ENCODE results near the gene KANSL1L. TPM values are rescaled to one million over a fixed set of nuclear protein-coding genes. Genes with fewer than 3 reads are reported as not detected.

KANSL1L gene
- total and polyA plus RNA-seq, 8 donors = 2.6 to 128 (median 19.6) TPM

GRCh38 chr2:209988010-209988409 lies 183.2 kb downstream of the KANSL1L start:
- intact Hi-C loops (cut with DNase I; ENCODE audit: low total_unique reads) = no loop called here
- no peaks in the 10 kb centered on the region for H3K9me3 ChIP-seq

GRCh38 chr2:209986415-209986814 lies 184.8 kb downstream of the KANSL1L start:
- Histone ChIP-seq H3K27me3 (no peaks in the 10 kb centered on the region), H3K4me3 (no peak overlapping the region), H3K4me1 (no peaks in the 10 kb centered on the region), H3K9me3 (no peaks in the 10 kb centered on the region), H3K27ac (no peak overlapping the region), H3K36me3 (no peaks in the 10 kb centered on the region)
- 74 to 98% (median 89%) methylated on average over 2 of the region's 2 CpGs for WGBS, 5 donors
- intact Hi-C loops (cut with DNase I; ENCODE audit: low total_unique reads) = no loop called here
- no peak for DNase-seq
- TF ChIP-seq POLR2AphosphoS5 (IDR thresholded peaks at IDR 0.05) (no peak), POLR2A (IDR thresholded peaks at IDR 0.05) (no peak), EP300 (IDR thresholded peaks at IDR 0.05) (no peak), CTCF (IDR thresholded peaks at IDR 0.05) (no peak)

More at GRCh38 chr2:209988010-209988409, 183.2 kb downstream of the KANSL1L start:
- H3K4me3 ChIP-seq = no peak overlapping the region
- no peak for DNase-seq
- no peaks in the 10 kb centered on the region for H3K27me3 ChIP-seq
- H3K36me3 ChIP-seq = no peaks in the 10 kb centered on the region
- no peak overlapping the region for H3K27ac ChIP-seq
- no peak for TF ChIP-seq CTCF (IDR thresholded peaks at IDR 0.05)
- TF ChIP-seq EP300 (IDR thresholded peaks at IDR 0.05) = no peak
- TF ChIP-seq POLR2A (IDR thresholded peaks at IDR 0.05) = no peak
- no peaks in the 10 kb centered on the region for H3K4me1 ChIP-seq
- WGBS, 5 donors = 18 to 51% (median 30%) methylated on average over 4 of the region's 4 CpGs

- TF ChIP-seq POLR2A (IDR thresholded peaks at IDR 0.05) (no peak), CTCF (IDR thresholded peaks at IDR 0.05) (no peak), EP300 (IDR thresholded peaks at IDR 0.05) (no peak), POLR2AphosphoS5 (IDR thresholded peaks at IDR 0.05) (no peak)
- intact Hi-C loops (cut with DNase I; ENCODE audit: low total_unique reads) = no loop called here
- 66 to 78% (median 72%) methylated on average over 3 of the region's 3 CpGs for WGBS, 5 donors
These were observed 185.3 kb downstream of the KANSL1L start for GRCh38 chr2:209985874-209986273.

GRCh38 chr2:209984291-209984690 lies 186.9 kb downstream of the KANSL1L start:
- H3K9me3 ChIP-seq = no peaks in the 10 kb centered on the region
- no peak overlapping the region for H3K4me3 ChIP-seq
- no peaks in the 10 kb centered on the region for H3K27me3 ChIP-seq
- intact Hi-C loops (cut with DNase I; ENCODE audit: low total_unique reads) = no loop called here
- 87 to 97% (median 90%) methylated on average over 2 of the region's 2 CpGs for WGBS, 5 donors
- no peaks in the 10 kb centered on the region for H3K4me1 ChIP-seq
- no peak for DNase-seq
- no peaks in the 10 kb centered on the region for H3K36me3 ChIP-seq
- no peak overlapping the region for H3K27ac ChIP-seq
- TF ChIP-seq CTCF (IDR thresholded peaks at IDR 0.05) (no peak), POLR2A (IDR thresholded peaks at IDR 0.05) (no peak), EP300 (IDR thresholded peaks at IDR 0.05) (no peak), POLR2AphosphoS5 (IDR thresholded peaks at IDR 0.05) (no peak)

More at GRCh38 chr2:209985874-209986273, 185.3 kb downstream of the KANSL1L start:
- Histone ChIP-seq H3K4me3 (no peak overlapping the region), H3K9me3 (no peaks in the 10 kb centered on the region), H3K4me1 (no peaks in the 10 kb centered on the region), H3K27ac (no peak overlapping the region), H3K27me3 (no peaks in the 10 kb centered on the region), H3K36me3 (no peaks in the 10 kb centered on the region)
- DNase-seq = no peak
